Measurements from ENCODE around the gene TRIM17.
"Not testable (repeated sequence)": the region's sequence is repeated elsewhere in the genome, so short reads cannot be mapped to it uniquely, and the experiment has no call there.

TRIM17 gene

DNA sequence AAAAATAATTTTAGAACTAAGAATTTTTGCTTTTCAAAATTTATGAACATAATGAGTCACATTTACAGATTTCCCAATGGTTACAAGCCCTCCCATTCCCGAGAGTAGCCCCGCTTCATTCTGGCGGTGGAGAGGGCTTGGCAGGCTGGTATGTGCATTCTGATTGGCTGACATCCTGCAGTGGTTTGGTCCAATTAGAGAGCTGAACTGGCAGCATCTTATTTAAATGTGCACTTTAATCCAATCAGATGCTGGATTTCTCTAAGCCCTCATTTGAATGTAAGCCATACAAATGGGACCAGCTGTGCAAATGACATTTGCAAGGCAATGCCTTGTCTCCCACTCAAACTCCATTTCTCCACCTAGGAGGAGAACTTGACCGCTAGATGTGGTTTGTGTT lies 18.0 kb upstream of the TRIM17 start:
- Histone ChIP-seq H3K27me3 (ENCODE audit: insufficient read depth, insufficient read length) (peaks cover 61% of the 10 kb centered on the region), H3K4me1 (ENCODE audit: insufficient read depth, insufficient read length) (no peaks in the 10 kb centered on the region), H3K9ac (ENCODE audit: insufficient read length, low read depth) (no peak overlapping the region), H3K9me3 (ENCODE audit: insufficient read depth, low read length) (0 out of 2 replicates have a peak, but pooled peaks cover 5% of the 10 kb centered on the region), H3K36me3 (ENCODE audit: insufficient read depth, insufficient read length, low read length) (no peaks in the 10 kb centered on the region), H3K4me3 (ENCODE audit: insufficient read length, low read depth) (no peak overlapping the region)
- no peak for DNase-seq (ENCODE audit: low read depth, low spot score)
- TF ChIP-seq YY1 (IDR thresholded peaks at IDR 0.05; ENCODE audit: insufficient read depth, insufficient read length) (no peak), ZNF274 (IDR thresholded peaks at IDR 0.05; ENCODE audit: low read depth, low read length) (no peak), SUZ12 (IDR thresholded peaks at IDR 0.05; ENCODE audit: extremely low read depth, insufficient read depth, insufficient read length) (no peak)

DNA sequence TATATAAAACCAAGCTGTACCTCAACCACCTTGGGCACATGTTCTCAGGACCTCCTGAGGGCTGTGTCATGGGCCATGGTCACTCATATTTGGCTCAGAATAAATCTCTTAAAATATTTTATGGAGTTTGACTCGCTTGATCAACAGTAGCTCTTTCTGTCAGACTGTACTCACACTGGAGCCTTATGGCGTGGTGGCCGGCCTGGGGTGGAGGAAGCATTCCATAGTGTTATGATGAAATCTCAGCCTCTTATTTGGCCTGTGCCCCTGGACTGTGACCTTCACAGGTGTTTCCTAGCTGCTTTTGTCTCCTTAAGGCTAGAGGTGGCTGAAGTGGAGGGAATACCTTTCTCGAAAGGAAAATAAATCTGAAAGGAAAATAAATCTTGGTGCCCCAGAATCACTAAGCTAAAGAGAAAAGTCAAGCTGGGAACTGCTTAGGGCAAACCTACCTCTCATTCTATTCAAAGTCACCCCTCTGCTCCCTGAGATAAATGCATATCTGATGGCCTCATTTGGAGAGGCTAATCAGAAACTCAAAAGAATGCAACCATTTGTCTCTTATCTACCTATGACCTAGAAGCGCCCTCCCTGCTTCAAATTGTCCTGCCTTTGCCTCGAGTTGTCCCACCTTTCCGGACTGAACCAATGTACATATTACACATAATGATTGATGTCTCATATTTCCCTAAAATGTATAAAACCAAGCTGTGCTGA lies 16.8 kb upstream of the TRIM17 start:
- H3K36me3 ChIP-seq (ENCODE audit: insufficient read depth, insufficient read length, low read length); H3K4me1 ChIP-seq (ENCODE audit: insufficient read depth, insufficient read length); H3K9me3 ChIP-seq (ENCODE audit: insufficient read depth, low read length); H3K4me3 ChIP-seq (ENCODE audit: insufficient read length, low read depth); H3K9ac ChIP-seq (ENCODE audit: insufficient read length, low read depth); DNase-seq (ENCODE audit: low read depth, low spot score): not testable (repeated sequence)
- peaks cover 61% of the 10 kb centered on the region for H3K27me3 ChIP-seq (ENCODE audit: insufficient read depth, insufficient read length)

DNA sequence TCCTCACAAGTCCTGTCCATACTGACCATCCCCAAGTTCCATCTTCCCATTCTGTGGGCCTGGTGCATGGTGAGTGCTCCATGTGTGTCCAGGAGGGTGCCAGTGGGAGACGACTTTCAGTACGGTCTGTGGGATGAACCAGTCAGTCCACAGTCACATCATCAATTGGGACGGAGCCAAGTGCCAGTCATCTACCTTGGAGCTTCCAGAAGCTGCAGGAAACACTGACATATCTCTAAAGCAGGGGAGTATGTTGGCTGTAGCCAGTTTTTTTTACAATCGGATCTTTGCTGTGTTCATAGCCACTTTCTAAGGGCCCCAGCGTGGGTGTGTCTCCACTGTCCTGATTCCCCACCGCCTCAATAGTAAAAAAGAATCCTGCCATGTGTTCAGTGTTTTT lies 13.6 kb upstream of the TRIM17 start:
- no peak for DNase-seq (ENCODE audit: low read depth, low spot score)
- Histone ChIP-seq H3K4me1 (ENCODE audit: insufficient read depth, insufficient read length) (peaks cover 3% of the 10 kb centered on the region), H3K4me3 (ENCODE audit: insufficient read length, low read depth) (no peak overlapping the region), H3K9me3 (ENCODE audit: insufficient read depth, low read length) (peaks cover 6% of the 10 kb centered on the region; the same call in 1 of the 2 replicates), H3K36me3 (ENCODE audit: insufficient read depth, insufficient read length, low read length) (no peaks in the 10 kb centered on the region), H3K27me3 (ENCODE audit: insufficient read depth, insufficient read length) (peaks cover 39% of the 10 kb centered on the region), H3K9ac (ENCODE audit: insufficient read length, low read depth) (no peak overlapping the region)
- no peak for TF ChIP-seq ZNF274 (IDR thresholded peaks at IDR 0.05; ENCODE audit: low read depth, low read length)
- no peak for TF ChIP-seq YY1 (IDR thresholded peaks at IDR 0.05; ENCODE audit: insufficient read depth, insufficient read length)
- no peak for TF ChIP-seq SUZ12 (IDR thresholded peaks at IDR 0.05; ENCODE audit: extremely low read depth, insufficient read depth, insufficient read length)

DNA sequence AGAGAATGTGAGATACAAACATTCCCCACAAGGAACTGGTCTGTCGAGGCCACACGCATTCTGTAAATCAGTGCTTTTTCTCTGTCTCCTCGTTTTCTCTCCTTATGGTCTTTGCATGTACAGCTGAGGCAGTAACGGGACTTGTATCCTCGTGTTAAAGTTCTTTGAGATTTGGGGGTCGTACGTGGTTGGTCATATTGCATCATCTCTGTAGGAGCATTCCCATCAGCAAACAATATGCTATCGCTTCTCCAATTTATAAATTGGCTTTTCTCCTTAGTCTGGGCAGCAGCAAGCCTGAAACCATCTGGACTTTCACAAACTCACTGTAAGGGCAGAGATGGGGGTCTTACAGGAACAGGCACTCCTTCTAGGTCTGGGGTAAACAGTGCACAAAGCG lies 13.0 kb upstream of the TRIM17 start:
- H3K36me3 ChIP-seq (ENCODE audit: insufficient read depth, insufficient read length, low read length) = no peaks in the 10 kb centered on the region
- H3K27me3 ChIP-seq (ENCODE audit: insufficient read depth, insufficient read length) = peaks cover 35% of the 10 kb centered on the region
- no peak overlapping the region for H3K4me3 ChIP-seq (ENCODE audit: insufficient read length, low read depth)
- H3K9me3 ChIP-seq (ENCODE audit: insufficient read depth, low read length) = peaks cover 8% of the 10 kb centered on the region; the same call in 1 of the 2 replicates
- H3K9ac ChIP-seq (ENCODE audit: insufficient read length, low read depth) = no peak overlapping the region
- TF ChIP-seq YY1 (IDR thresholded peaks at IDR 0.05; ENCODE audit: insufficient read depth, insufficient read length) (no peak), ZNF274 (IDR thresholded peaks at IDR 0.05; ENCODE audit: low read depth, low read length) (no peak), SUZ12 (IDR thresholded peaks at IDR 0.05; ENCODE audit: extremely low read depth, insufficient read depth, insufficient read length) (no peak)
- H3K4me1 ChIP-seq (ENCODE audit: insufficient read depth, insufficient read length) = peaks cover 3% of the 10 kb centered on the region
- DNase-seq (ENCODE audit: low read depth, low spot score) = no peak

DNA sequence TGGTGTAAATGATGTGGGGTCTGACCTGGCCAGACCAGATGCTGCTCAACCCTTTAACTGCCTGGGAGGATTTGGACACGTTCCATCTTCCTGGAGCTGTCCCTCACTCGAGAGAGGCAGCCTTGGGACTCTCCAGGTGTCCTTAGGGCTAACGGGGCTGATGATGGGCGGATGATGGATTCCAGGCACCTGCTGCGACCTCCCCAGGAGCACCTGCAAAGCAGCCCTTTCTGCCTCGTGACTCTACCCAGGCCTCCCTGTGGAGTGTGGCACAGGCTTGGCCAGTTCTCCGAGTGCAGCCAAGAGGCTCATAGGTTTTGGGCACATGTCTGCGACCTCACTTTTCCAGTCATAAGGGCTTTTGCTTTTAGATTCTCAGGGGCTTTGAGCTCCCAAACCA lies 12.3 kb upstream of the TRIM17 start:
- DNase-seq (ENCODE audit: low read depth, low spot score) = no peak
- peaks cover 3% of the 10 kb centered on the region for H3K4me1 ChIP-seq (ENCODE audit: insufficient read depth, insufficient read length)
- peaks cover 10% of the 10 kb centered on the region; the same call in 1 of the 2 replicates for H3K9me3 ChIP-seq (ENCODE audit: insufficient read depth, low read length)
- no peak for TF ChIP-seq SUZ12 (IDR thresholded peaks at IDR 0.05; ENCODE audit: extremely low read depth, insufficient read depth, insufficient read length)
- TF ChIP-seq YY1 (IDR thresholded peaks at IDR 0.05; ENCODE audit: insufficient read depth, insufficient read length) = no peak
- TF ChIP-seq ZNF274 (IDR thresholded peaks at IDR 0.05; ENCODE audit: low read depth, low read length) = no peak
- H3K9ac ChIP-seq (ENCODE audit: insufficient read length, low read depth) = no peak overlapping the region
- H3K36me3 ChIP-seq (ENCODE audit: insufficient read depth, insufficient read length, low read length) = no peaks in the 10 kb centered on the region
- no peak overlapping the region for H3K4me3 ChIP-seq (ENCODE audit: insufficient read length, low read depth)
- peaks cover 39% of the 10 kb centered on the region for H3K27me3 ChIP-seq (ENCODE audit: insufficient read depth, insufficient read length)

DNA sequence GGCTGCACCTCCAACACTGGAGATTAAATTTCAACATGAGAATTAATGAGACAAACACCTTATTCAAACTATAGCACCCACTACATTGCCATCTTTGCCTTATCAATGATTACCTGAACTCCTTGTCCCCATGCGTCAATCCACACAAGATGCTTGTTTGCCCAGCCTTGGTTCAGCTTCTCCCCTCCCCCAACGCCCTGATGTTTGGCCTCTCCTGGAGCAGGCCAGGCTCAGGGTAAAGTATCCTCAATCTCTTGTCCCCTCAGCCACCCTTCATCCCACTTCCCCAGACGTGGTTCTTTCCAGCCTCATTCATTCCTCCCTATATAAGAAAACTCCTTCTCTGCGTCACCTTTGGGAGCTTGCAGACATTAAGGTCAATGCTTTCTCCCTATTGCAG lies 11.8 kb upstream of the TRIM17 start:
- Histone ChIP-seq H3K4me3 (ENCODE audit: insufficient read length, low read depth) (no peak overlapping the region), H3K36me3 (ENCODE audit: insufficient read depth, insufficient read length, low read length) (no peaks in the 10 kb centered on the region), H3K9ac (ENCODE audit: insufficient read length, low read depth) (no peak overlapping the region), H3K9me3 (ENCODE audit: insufficient read depth, low read length) (peaks cover 10% of the 10 kb centered on the region; the same call in 1 of the 2 replicates), H3K27me3 (ENCODE audit: insufficient read depth, insufficient read length) (peaks cover 43% of the 10 kb centered on the region), H3K4me1 (ENCODE audit: insufficient read depth, insufficient read length) (peaks cover 3% of the 10 kb centered on the region)
- TF ChIP-seq YY1 (IDR thresholded peaks at IDR 0.05; ENCODE audit: insufficient read depth, insufficient read length) (no peak), SUZ12 (IDR thresholded peaks at IDR 0.05; ENCODE audit: extremely low read depth, insufficient read depth, insufficient read length) (no peak), ZNF274 (IDR thresholded peaks at IDR 0.05; ENCODE audit: low read depth, low read length) (no peak)
- no peak for DNase-seq (ENCODE audit: low read depth, low spot score)

DNA sequence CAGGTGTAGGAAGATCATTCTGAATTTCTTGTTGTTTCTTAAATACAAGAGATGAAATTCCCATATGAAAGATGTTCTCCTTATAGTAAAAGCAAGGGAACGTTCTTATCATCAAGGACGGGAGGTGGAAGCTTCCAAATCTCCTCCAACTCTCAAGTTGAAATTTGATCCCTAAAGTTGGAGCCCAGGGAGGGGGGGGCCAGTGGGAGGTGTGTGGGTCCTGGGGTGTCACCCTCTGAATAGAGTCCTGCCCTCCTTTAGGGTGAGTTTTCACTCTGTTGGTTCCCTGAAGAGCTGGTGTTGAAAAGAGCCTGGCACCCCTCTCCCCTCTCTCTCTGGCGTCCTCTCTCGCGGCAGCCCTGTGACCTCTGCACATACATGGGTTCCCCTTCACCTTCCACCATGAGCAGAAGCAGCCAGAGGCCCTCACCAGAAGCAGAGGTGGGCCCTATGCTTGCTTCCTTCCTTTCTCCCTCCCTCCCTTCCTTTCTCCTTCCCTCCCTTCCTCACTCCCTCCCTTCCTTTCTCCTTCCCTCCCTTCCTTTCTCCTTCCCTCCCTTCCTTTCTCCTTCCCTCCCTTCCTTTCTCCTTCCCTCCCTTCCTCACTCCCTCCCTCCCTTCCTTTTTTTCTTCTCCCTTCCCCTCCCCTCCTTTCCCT lies 10.0 kb upstream of the TRIM17 start:
- no peak overlapping the region for H3K4me3 ChIP-seq (ENCODE audit: insufficient read length, low read depth)
- H3K4me1 ChIP-seq (ENCODE audit: insufficient read depth, insufficient read length) = peaks cover 3% of the 10 kb centered on the region
- TF ChIP-seq ZNF274 (IDR thresholded peaks at IDR 0.05; ENCODE audit: low read depth, low read length) (no peak), YY1 (IDR thresholded peaks at IDR 0.05; ENCODE audit: insufficient read depth, insufficient read length) (no peak), SUZ12 (IDR thresholded peaks at IDR 0.05; ENCODE audit: extremely low read depth, insufficient read depth, insufficient read length) (no peak)
- no peaks in the 10 kb centered on the region for H3K36me3 ChIP-seq (ENCODE audit: insufficient read depth, insufficient read length, low read length)
- H3K27me3 ChIP-seq (ENCODE audit: insufficient read depth, insufficient read length) = peaks cover 57% of the 10 kb centered on the region
- no peak for DNase-seq (ENCODE audit: low read depth, low spot score)
- peaks cover 10% of the 10 kb centered on the region; the same call in 1 of the 2 replicates for H3K9me3 ChIP-seq (ENCODE audit: insufficient read depth, low read length)
- no peak overlapping the region for H3K9ac ChIP-seq (ENCODE audit: insufficient read length, low read depth)
